Ishikawa (cell line): ENCODE measurements around the gene MYCBPAP.

Experiments
- CEBPB ChIP-seq: IDR thresholded peaks from 2 replicates; pipeline ENCODE4 v1.6.1; 2012
- CREB1 ChIP-seq: IDR thresholded peaks from 2 replicates; pipeline ENCODE4 v1.6.1; 2012; ENCODE audit warnings: low read depth
- EGR1 ChIP-seq: IDR thresholded peaks from 2 replicates; pipeline ENCODE4 v1.6.1; 2012
- EP300 ChIP-seq: IDR thresholded peaks from 2 replicates; pipeline ENCODE4 v1.6.1; 2012; ENCODE audit warnings: borderline replicate concordance
- MAX ChIP-seq: IDR thresholded peaks from 2 replicates; pipeline ENCODE4 v1.6.1; 2012
- NFIC ChIP-seq: IDR thresholded peaks from 2 replicates; pipeline ENCODE4 v1.6.1; 2012
- RAD21 ChIP-seq: IDR thresholded peaks from 2 replicates; pipeline ENCODE4 v1.6.1; 2012; ENCODE audit warnings: low read depth
- REST ChIP-seq: IDR thresholded peaks from 2 replicates; pipeline ENCODE4 v1.6.1; 2012; ENCODE audit warnings: low read depth, mild to moderate bottlenecking
- TAF1 ChIP-seq: IDR thresholded peaks from 2 replicates; pipeline ENCODE4 v1.6.1; 2012; ENCODE audit warnings: low read depth, mild to moderate bottlenecking
- TCF12 ChIP-seq: IDR thresholded peaks from 2 replicates; pipeline ENCODE4 v1.6.1; 2012; ENCODE audit warnings: low read depth
- USF1 ChIP-seq: IDR thresholded peaks from 2 replicates; pipeline ENCODE4 v1.6.1; 2012
- YY1 ChIP-seq: IDR thresholded peaks from 2 replicates; pipeline ENCODE4 v1.6.1; 2012; ENCODE audit warnings: low read depth
- ZBTB7A ChIP-seq: IDR thresholded peaks from 2 replicates; pipeline ENCODE4 v1.6.1; 2012; ENCODE audit warnings: low read depth

- no peak for TF ChIP-seq RAD21
- no peak for TF ChIP-seq REST
- TF ChIP-seq CEBPB: no peak
- no peak for TF ChIP-seq YY1
- TF ChIP-seq ZBTB7A: no peak
- no peak for TF ChIP-seq TAF1
- TF ChIP-seq NFIC: no peak
- no peak for TF ChIP-seq EP300
- TF ChIP-seq CREB1: no peak
- no peak for TF ChIP-seq TCF12
- TF ChIP-seq USF1: no peak
- no peak for TF ChIP-seq MAX
- TF ChIP-seq EGR1: no peak
Measured at GRCh38 chr17:50477976-50478375, 30.3 kb upstream of the MYCBPAP start.
